ENCODE measurements around the gene ZHX3. TPM values are rescaled to one million over a fixed set of nuclear protein-coding genes. Genes with fewer than 3 reads are reported as not detected.
A peak's percentile ranks its signal among the peaks of the same experiment; 100 is the strongest.

The ZHX3 gene
- total and polyA plus RNA-seq, 2 of the 13 experiments (the other 11 are each of a cell fraction or from before 2014, with no cell fraction given): 8.4 to 11.7 TPM

DNA sequence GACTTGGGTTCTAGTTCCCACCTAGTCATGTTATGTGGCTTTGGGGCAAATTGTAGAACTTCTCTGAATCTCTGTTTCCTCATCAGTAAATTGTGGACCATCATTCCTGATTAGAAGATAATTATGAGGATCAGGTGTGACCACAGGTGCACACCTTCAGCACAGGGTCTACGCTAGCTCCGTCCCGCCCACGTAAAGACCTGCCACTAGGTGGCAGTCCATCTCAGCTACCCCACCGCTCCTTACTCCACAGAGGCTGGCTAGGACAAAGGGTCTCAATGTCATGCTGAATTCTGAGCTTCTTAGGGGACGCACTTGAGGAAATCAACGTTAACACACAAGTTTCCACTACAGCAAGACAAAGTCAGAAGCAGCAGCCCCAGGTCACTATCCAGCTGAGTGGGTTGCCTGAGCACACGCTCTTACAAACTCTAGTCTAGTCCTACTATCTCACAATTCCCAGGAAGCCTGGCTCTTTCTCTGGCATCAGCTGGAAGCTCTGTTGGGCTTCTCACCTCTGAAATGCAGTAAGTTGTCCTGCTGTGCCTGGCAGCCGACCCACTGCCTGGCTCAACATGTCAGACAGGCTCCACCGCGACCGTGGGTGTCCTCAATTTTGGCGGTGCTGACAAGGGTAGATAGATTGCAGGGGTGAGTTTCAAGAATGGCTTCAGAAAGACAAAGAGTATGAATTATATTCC, 182.2 kb downstream of the ZHX3 start (continued):
- peak; percentile 63 for TF ChIP-seq RXRA (CRISPR knock-in tag; IDR thresholded peaks at IDR 0.05)
- TF ChIP-seq ZNF839 (CRISPR knock-in tag; IDR thresholded peaks at IDR 0.05; ENCODE audit: borderline replicate concordance): 0 out of 2 replicates have a peak, but pooled peaks have one; percentile 33
- no peak for TF ChIP-seq ZNF468 (CRISPR knock-in tag; IDR thresholded peaks at IDR 0.05)
- TF ChIP-seq ZNF775 (CRISPR knock-in tag; IDR thresholded peaks at IDR 0.05; ENCODE audit: borderline replicate concordance): no peak
- no peak for TF ChIP-seq KDM6A (CRISPR knock-in tag; IDR thresholded peaks at IDR 0.05; ENCODE audit: low read depth)
- peak; percentile 43; the same call in 1 of the 2 replicates for TF ChIP-seq YEATS2 (CRISPR knock-in tag; IDR thresholded peaks at IDR 0.05; ENCODE audit: borderline replicate concordance)
- no peak for TF ChIP-seq NFIB (CRISPR knock-in tag; IDR thresholded peaks at IDR 0.05; ENCODE audit: borderline replicate concordance)
- TF ChIP-seq CEBPG (CRISPR knock-in tag; IDR thresholded peaks at IDR 0.05): no peak
- peak; percentile 64; the same call in 1 of the 2 replicates for TF ChIP-seq ZNF891 (CRISPR knock-in tag; IDR thresholded peaks at IDR 0.05)
- TF ChIP-seq SIN3B (IDR thresholded peaks at IDR 0.05; ENCODE audit: low read length): no peak
- TF ChIP-seq ZFP90 (CRISPR knock-in tag; IDR thresholded peaks at IDR 0.05; ENCODE audit: borderline replicate concordance): 0 out of 2 replicates have a peak, but pooled peaks have one; percentile 9
- TF ChIP-seq, protein P1, sequence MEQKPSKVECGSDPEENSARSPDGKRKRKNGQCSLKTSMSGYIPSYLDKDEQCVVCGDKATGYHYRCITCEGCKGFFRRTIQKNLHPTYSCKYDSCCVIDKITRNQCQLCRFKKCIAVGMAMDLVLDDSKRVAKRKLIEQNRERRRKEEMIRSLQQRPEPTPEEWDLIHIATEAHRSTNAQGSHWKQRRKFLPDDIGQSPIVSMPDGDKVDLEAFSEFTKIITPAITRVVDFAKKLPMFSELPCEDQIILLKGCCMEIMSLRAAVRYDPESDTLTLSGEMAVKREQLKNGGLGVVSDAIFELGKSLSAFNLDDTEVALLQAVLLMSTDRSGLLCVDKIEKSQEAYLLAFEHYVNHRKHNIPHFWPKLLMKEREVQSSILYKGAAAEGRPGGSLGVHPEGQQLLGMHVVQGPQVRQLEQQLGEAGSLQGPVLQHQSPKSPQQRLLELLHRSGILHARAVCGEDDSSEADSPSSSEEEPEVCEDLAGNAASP (CRISPR knock-in tag; IDR thresholded peaks at IDR 0.05; ENCODE audit: borderline replicate concordance): no peak
- TF ChIP-seq ZNF737 (CRISPR knock-in tag; IDR thresholded peaks at IDR 0.05; ENCODE audit: borderline replicate concordance): no peak
- no peak for TF ChIP-seq NFIC (IDR thresholded peaks at IDR 0.05; ENCODE audit: low read length)
- TF ChIP-seq SP1 (IDR thresholded peaks at IDR 0.05): no peak
- peak; percentile 74 for TF ChIP-seq SP1 (CRISPR knock-in tag; IDR thresholded peaks at IDR 0.05)
- TF ChIP-seq ZBTB42 (CRISPR knock-in tag; IDR thresholded peaks at IDR 0.05): no peak
- TF ChIP-seq ATF7 (IDR thresholded peaks at IDR 0.05): no peak
- peak; percentile 42; the same call in 1 of the 2 replicates for TF ChIP-seq ATF7 (CRISPR knock-in tag; IDR thresholded peaks at IDR 0.05)
- TF ChIP-seq, protein P2, sequence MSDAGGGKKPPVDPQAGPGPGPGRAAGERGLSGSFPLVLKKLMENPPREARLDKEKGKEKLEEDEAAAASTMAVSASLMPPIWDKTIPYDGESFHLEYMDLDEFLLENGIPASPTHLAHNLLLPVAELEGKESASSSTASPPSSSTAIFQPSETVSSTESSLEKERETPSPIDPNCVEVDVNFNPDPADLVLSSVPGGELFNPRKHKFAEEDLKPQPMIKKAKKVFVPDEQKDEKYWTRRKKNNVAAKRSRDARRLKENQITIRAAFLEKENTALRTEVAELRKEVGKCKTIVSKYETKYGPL (CRISPR knock-in tag; IDR thresholded peaks at IDR 0.05): no peak
- no peak for TF ChIP-seq PAWR (CRISPR knock-in tag; IDR thresholded peaks at IDR 0.05; ENCODE audit: borderline replicate concordance)
- TF ChIP-seq NFATC3 (CRISPR knock-in tag; IDR thresholded peaks at IDR 0.05): no peak
- TF ChIP-seq ASH2L (IDR thresholded peaks at IDR 0.05; ENCODE audit: insufficient read length, low read depth, low read length): peak; percentile 47
- 0 out of 2 replicates have a peak, but pooled peaks have one; percentile 65 for TF ChIP-seq ZNF605 (CRISPR knock-in tag; IDR thresholded peaks at IDR 0.05)
- TF ChIP-seq, protein P3, sequence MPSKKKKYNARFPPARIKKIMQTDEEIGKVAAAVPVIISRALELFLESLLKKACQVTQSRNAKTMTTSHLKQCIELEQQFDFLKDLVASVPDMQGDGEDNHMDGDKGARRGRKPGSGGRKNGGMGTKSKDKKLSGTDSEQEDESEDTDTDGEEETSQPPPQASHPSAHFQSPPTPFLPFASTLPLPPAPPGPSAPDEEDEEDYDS (CRISPR knock-in tag; IDR thresholded peaks at IDR 0.05): 0 out of 2 replicates have a peak, but pooled peaks have one; percentile 14
- TF ChIP-seq YY1 (IDR thresholded peaks at IDR 0.05; ENCODE audit: insufficient read depth, insufficient replicate concordance, low read depth, low read length): peak; percentile 10
- no peak for TF ChIP-seq MATR3 (CRISPR knock-in tag; IDR thresholded peaks at IDR 0.05)
- no peak for TF ChIP-seq TBL1XR1 (IDR thresholded peaks at IDR 0.05; ENCODE audit: borderline replicate concordance, low read length, partially characterized antibody)
- no peak for TF ChIP-seq RARG (CRISPR knock-in tag; IDR thresholded peaks at IDR 0.05; ENCODE audit: low read depth)
- no peak for TF ChIP-seq HOXA5 (CRISPR knock-in tag; IDR thresholded peaks at IDR 0.05)
- TF ChIP-seq ZNF260 (CRISPR knock-in tag; IDR thresholded peaks at IDR 0.05; ENCODE audit: borderline replicate concordance, low read depth): no peak
